Measurements from ENCODE around the gene G6PC3.
A peak's percentile ranks its signal among the peaks of the same experiment; 100 is the strongest.

The G6PC3 gene

GRCh38 chr17:44059101-44059892 lies 11.2 kb upstream of the G6PC3 start:
- DNase-seq (ENCODE audit: low read depth), result no peak

- no peak for DNase-seq (ENCODE audit: low read depth)
These were observed 9.1 kb upstream of the G6PC3 start for GRCh38 chr17:44061446-44061845.

- DNase-seq (ENCODE audit: low read depth), result no peak
These were observed 7.7 kb upstream of the G6PC3 start for GRCh38 chr17:44062871-44063270.

- no peak for DNase-seq (ENCODE audit: low read depth)
These were observed 6.6 kb upstream of the G6PC3 start for GRCh38 chr17:44063704-44064639.

GRCh38 chr17:44065668-44066203 lies 4.8 kb upstream of the G6PC3 start:
- no peak for DNase-seq (ENCODE audit: low read depth)

GRCh38 chr17:44066204-44066930 lies 4.2 kb upstream of the G6PC3 start, which contains the start of gene LSM12:
Gene LSM12, minus strand, starts transcription at chr17:44066671. Its CDS starts 84 bp downstream, at chr17:44066587.
- DNase-seq (ENCODE audit: low read depth), result peak; percentile 63

- DNase-seq (ENCODE audit: low read depth), result no peak
These were observed 3.0 kb upstream of the G6PC3 start for GRCh38 chr17:44067545-44067940.

GRCh38 chr17:44069974-44070454 lies 521 bp upstream of the G6PC3 start:
- DNase-seq (ENCODE audit: low read depth), result no peak

GRCh38 chr17:44071198-44071520 lies 624 bp downstream of the G6PC3 start:
- no peak for DNase-seq (ENCODE audit: low read depth)

GRCh38 chr17:44071772-44072171 lies 1.2 kb downstream of the G6PC3 start:
- no peak for DNase-seq (ENCODE audit: low read depth)

- no peak for DNase-seq (ENCODE audit: low read depth)
These were observed 3.8 kb downstream of the G6PC3 start for GRCh38 chr17:44074231-44074910.

GRCh38 chr17:44074911-44075285 lies 4.4 kb downstream of the G6PC3 start:
- no peak for DNase-seq (ENCODE audit: low read depth)

GRCh38 chr17:44075598-44076293 lies 5.2 kb downstream of the G6PC3 start:
- no peak for DNase-seq (ENCODE audit: low read depth)

GRCh38 chr17:44076716-44077594 lies 6.4 kb downstream of the G6PC3 start:
- no peak for DNase-seq (ENCODE audit: low read depth)

GRCh38 chr17:44077595-44077909 lies 7.0 kb downstream of the G6PC3 start:
- no peak for DNase-seq (ENCODE audit: low read depth)

- DNase-seq (ENCODE audit: low read depth), result no peak
These were observed 7.9 kb downstream of the G6PC3 start for GRCh38 chr17:44078412-44078811.

- DNase-seq (ENCODE audit: low read depth), result no peak
These were observed 9.6 kb downstream of the G6PC3 start for GRCh38 chr17:44079877-44080821.

- DNase-seq (ENCODE audit: low read depth), result no peak
These were observed 11.1 kb downstream of the G6PC3 start for GRCh38 chr17:44081681-44082080.

All from HS-5 (cell line).